Activated B cell treated with CpG ODN at 0.5 μM for 24 hours (primary cell): ENCODE measurements around the gene ENTPD2. TPM values are rescaled to one million over a fixed set of nuclear protein-coding genes. Genes with fewer than 3 reads are reported as not detected.

Experiments
- ATAC-seq: fragments of 200-7000 bp; cut with Tn5 transposase; one replicate; pipeline ENCODE4 v1.10.0; 2021; ENCODE audit warnings: low read depth, mild to moderate bottlenecking, moderate library complexity
- CTCF ChIA-PET: fragments of 350-600 bp; sonication (Branson Sonifier 250); formaldehyde crosslinking; loops from one replicate; lab custom pipeline; 2021; ENCODE audit warnings: antibody characterized with exemption; lab: Charles Lee
- POLR2A ChIA-PET: fragments of 350-600 bp; sonication (Branson Sonifier 250); formaldehyde crosslinking; loops from one replicate; lab custom pipeline; 2021; ENCODE audit warnings: antibody characterized with exemption; lab: Charles Lee
- DNase-seq: peaks from one replicate; pipeline ENCODE4 v3.0.0; 2022
- H3K27ac Mint-ChIP-seq: one replicate; pipeline ENCODE4 v1.8.0; 2020; ENCODE audit warnings: mixed read lengths
- H3K27me3 Mint-ChIP-seq: one replicate; pipeline ENCODE4 v1.8.0; 2021; ENCODE audit warnings: mixed read lengths
- H3K36me3 Mint-ChIP-seq: one replicate; pipeline ENCODE4 v1.8.0; 2021; ENCODE audit warnings: low read depth, mixed read lengths
- H3K4me1 Mint-ChIP-seq: one replicate; pipeline ENCODE4 v1.8.0; 2021; ENCODE audit warnings: mixed read lengths
- H3K4me3 Mint-ChIP-seq: one replicate; pipeline ENCODE4 v1.8.0; 2020; ENCODE audit warnings: mild to moderate bottlenecking, mixed read lengths
- H3K9me3 Mint-ChIP-seq: one replicate; pipeline ENCODE4 v1.8.0; 2020; ENCODE audit warnings: mixed read lengths
- CTCF ChIP-seq: fragments of 200-600 bp; IDR thresholded peaks from one replicate; pipeline ENCODE4 v1.8.0; 2022; ENCODE audit warnings: antibody characterized with exemption, mild to moderate bottlenecking
- intact Hi-C: fragments of 100-400 bp; cut with micrococcal nuclease; formaldehyde crosslinking; loops from one replicate; pipeline ENCODE4 v1.15.1; 2024
- total RNA-seq: library from RNA; stranded (reverse); gene quantifications from 2 replicates; pipeline ENCODE4 v1.2.3, GENCODE V29; 2022

ENTPD2 gene
- total RNA-seq, 1 donor from 2014 or later = not detected

DNA sequence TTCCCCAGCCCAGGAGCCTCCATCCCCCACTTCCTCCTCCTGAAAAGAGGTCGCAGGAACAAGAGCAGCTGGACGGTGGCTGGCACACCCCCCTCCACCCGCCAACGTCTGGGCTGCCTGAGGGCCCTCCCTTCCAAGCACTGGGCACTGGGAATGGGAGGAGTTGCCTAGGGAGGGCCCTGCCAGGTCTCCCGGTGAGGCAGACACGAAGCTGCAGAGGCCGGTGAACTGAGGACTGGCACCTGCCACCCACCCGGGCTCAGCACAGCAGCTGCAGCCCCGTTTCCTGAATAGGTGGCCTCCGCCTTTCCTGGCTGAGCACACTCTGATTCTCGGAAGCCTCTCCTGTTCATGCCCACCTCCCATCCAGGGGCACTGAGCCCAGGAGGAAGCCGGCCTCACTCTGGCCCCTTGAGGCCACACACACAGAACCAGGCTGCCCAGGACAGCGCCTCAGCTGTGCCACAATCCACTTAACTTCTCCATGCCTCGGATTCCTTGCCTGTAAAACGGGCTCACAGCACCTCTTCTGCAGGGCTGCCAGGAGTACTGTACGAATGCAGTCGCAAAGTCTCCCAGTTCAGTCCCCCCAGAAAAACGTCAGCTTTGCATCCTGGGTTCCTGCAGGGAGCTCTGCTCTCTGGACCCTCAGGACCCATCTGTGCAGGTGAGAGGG is 9.2 kb downstream of the ENTPD2 start:
- Mint-ChIP-seq H3K36me3 (no peaks in the 10 kb centered on the region), H3K27me3 (peaks cover 26% of the 10 kb centered on the region), H3K4me3 (no peak overlapping the region), H3K9me3 (no peaks in the 10 kb centered on the region), H3K4me1 (peaks cover 16% of the 10 kb centered on the region), H3K27ac (no peak overlapping the region)
- ChIA-PET POLR2A (interaction anchor here (1.0 kb wide), 1 partner anchor 48 kb away, joined by 3 read pairs; the partner anchor contains the start of gene CLIC3), CTCF (interaction anchor here (1.0 to 1.3 kb wide), 3 partner anchors 9 to 23 kb away, joined by 3 to 7 read pairs (median 3); no protein-coding TSS in a partner anchor)
- TF ChIP-seq CTCF = no peak
- DNase-seq = no peak
- intact Hi-C loops = loop anchor here (10.0 kb wide), 1 partner anchor 80 kb away; no protein-coding TSS in a partner anchor
- ATAC-seq = no peak

DNA sequence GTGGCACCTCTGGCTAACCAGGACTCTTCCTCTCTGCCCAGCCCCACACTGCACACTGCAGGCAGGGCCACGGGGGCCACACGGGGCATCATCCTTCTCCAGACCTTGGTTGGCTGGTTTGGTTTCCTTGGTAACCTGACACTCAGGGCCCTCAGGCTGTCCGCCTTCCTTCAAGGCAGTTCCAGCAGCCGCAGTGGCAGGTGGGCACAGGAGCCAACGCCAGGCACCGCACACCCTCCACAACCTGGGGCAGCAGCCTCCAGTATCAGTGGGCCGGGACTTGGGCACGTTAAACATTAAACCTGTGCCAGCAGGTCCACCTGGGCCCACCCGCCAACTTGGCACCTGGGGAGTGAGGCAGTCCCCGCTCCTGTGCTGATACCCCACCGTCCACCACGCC is 9.8 kb downstream of the ENTPD2 start:
- intact Hi-C loops = loop anchor here (10.0 kb wide), 1 partner anchor 81 kb away; no protein-coding TSS in a partner anchor
- Mint-ChIP-seq H3K4me3 (no peak overlapping the region), H3K9me3 (no peaks in the 10 kb centered on the region), H3K36me3 (no peaks in the 10 kb centered on the region), H3K27ac (no peak overlapping the region), H3K27me3 (peaks cover 24% of the 10 kb centered on the region), H3K4me1 (peaks cover 16% of the 10 kb centered on the region)
- no peak for DNase-seq
- TF ChIP-seq CTCF = no peak
- ATAC-seq = no peak
- POLR2A ChIA-PET = interaction anchor here (1.0 kb wide), 1 partner anchor 48 kb away, joined by 3 read pairs; the partner anchor contains the start of gene CLIC3
- CTCF ChIA-PET = interaction anchor here (1.0 kb wide), 2 partner anchors 15 to 24 kb away, joined by 3 read pairs; no protein-coding TSS in a partner anchor

DNA sequence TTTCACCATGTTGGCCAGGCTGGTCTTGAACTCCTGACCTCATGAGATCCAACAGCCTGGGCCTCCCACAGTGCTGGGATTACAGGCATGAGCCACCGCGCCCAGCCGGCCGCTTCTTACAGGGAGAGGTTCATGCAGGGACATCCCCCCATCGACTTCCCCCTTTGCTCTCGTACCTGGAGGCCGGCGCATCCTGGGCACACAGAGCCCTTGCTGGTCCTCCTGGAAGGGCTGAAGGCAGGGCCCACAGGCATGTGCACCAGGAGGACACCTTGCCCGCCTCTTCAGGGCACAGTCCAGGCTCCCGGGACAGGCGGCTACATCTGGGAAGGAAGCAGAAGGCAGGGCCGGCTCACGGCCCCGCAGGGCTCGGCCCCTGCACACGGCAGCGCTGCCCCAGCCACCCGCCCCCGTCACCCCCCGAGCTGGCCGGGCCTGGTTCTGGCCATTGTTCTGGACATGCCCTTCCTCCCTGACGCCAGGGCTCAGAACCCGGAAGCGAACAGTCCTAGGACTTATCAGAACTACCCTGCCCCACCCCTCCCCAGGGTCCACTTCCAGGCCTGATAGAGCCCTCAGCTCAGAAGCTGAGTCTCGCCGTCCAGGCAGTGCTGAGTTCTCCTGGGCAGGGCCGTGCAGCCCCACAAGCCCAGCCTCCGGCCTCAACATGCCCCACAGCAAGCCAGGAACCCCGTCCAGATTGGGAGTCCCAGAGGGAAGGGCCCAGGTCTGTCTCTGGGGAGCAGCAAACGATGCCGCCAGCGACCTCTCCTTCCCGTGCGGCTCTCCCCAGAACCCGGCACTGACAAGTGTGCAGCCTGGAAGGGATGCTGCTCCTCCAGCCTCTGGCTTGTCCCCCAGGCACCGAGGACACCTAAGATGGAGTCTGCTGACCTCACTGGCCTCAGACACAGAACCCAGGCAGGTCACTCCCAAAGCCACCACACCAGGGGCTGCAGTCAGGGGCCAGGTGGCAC is 10.8 kb downstream of the ENTPD2 start:
- POLR2A ChIA-PET = interaction anchor here (0.7 kb wide), 1 partner anchor 22 kb away, joined by 14 read pairs; no protein-coding TSS in a partner anchor
- ATAC-seq (no peak), DNase-seq (no peak)
- H3K27ac Mint-ChIP-seq = no peak overlapping the region
- H3K4me1 Mint-ChIP-seq = peaks cover 16% of the 10 kb centered on the region
- no peak overlapping the region for H3K4me3 Mint-ChIP-seq
- CTCF ChIA-PET = interaction anchor here (1.3 kb wide), 1 partner anchor 24 kb away, joined by 3 read pairs; no protein-coding TSS in a partner anchor
- peaks cover 24% of the 10 kb centered on the region for H3K27me3 Mint-ChIP-seq
- no peaks in the 10 kb centered on the region for H3K9me3 Mint-ChIP-seq
- H3K36me3 Mint-ChIP-seq = no peaks in the 10 kb centered on the region
- intact Hi-C loops = loop anchor here (10.0 kb wide), 1 partner anchor 82 kb away; no protein-coding TSS in a partner anchor
- no peak for TF ChIP-seq CTCF

DNA sequence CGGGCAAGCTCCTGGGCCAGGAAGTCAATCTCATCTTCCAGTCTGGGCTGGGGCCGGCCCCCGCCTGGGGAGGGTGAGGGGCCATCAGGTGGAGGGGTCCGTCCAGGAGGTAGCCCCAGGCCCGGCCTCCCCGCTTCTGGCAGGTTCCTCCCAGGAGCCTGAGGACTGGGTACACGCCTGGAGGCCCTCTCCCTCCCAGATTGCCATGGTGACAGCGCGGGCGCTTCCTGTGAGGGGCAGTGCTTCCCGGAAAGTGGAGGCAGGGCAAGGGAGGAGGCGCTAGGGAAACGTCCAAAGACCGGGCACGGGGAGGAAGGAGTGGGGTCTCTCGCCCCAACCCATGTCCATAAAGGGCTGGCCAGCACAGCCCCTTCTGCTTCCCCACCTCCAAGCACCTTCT is 12.7 kb downstream of the ENTPD2 start:
- CTCF ChIA-PET = interaction anchor here (1.3 kb wide), 1 partner anchor 26 kb away, joined by 3 read pairs; no protein-coding TSS in a partner anchor
- no peak overlapping the region for H3K27ac Mint-ChIP-seq
- ATAC-seq (no peak), DNase-seq (no peak)
- no peaks in the 10 kb centered on the region for H3K36me3 Mint-ChIP-seq
- POLR2A ChIA-PET = no interaction called here
- intact Hi-C loops = loop anchor here (10.0 kb wide), 1 partner anchor 84 kb away; no protein-coding TSS in a partner anchor
- H3K9me3 Mint-ChIP-seq = no peaks in the 10 kb centered on the region
- peaks cover 12% of the 10 kb centered on the region for H3K27me3 Mint-ChIP-seq
- peaks cover 11% of the 10 kb centered on the region for H3K4me1 Mint-ChIP-seq
- no peak overlapping the region for H3K4me3 Mint-ChIP-seq
- no peak for TF ChIP-seq CTCF
